ENCODE measurements around the gene MEIOB. TPM values are rescaled to one million over a fixed set of nuclear protein-coding genes. Genes with fewer than 3 reads are reported as not detected.
"Not testable (repeated sequence)": the region's sequence is repeated elsewhere in the genome, so short reads cannot be mapped to it uniquely, and the experiment has no call there.

The MEIOB gene
- total and polyA plus RNA-seq, 8 donors = 0.26 to 0.44 TPM; not detected in 6

- FAIRE-seq = no peak
- ATAC-seq = no peak
- peaks cover 0 to 22% (median 16%) of the 10 kb centered on the region in 3 donors for H3K36me3 ChIP-seq
Measured at GRCh38 chr16:1809281-1809801, 62.6 kb downstream of the MEIOB start.

DNA sequence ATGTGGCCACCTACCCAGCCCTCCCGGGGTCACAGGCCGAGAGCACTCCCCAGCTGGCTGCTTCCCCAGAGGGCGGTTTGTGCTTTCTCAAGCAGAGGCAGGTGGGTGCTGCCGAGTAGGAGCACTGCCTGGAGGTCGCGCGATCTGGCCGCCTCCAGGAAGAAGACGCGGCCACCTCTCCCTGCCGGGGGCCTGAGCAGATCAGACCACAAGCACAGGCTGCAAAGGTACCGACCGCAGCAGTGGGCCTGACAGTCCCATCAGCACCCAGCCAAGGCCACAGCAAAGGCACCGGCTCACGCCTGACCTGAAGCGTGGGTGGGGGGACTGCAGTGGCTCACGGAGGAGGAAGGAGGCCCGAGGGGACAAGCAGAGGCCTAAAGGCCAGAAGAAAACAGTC is 63.3 kb downstream of the MEIOB start:
- FAIRE-seq (no peak), ATAC-seq (no peak), DNase-seq (peak in 1 of 6 donors; percentile 55)
- TF ChIP-seq, protein P1, sequence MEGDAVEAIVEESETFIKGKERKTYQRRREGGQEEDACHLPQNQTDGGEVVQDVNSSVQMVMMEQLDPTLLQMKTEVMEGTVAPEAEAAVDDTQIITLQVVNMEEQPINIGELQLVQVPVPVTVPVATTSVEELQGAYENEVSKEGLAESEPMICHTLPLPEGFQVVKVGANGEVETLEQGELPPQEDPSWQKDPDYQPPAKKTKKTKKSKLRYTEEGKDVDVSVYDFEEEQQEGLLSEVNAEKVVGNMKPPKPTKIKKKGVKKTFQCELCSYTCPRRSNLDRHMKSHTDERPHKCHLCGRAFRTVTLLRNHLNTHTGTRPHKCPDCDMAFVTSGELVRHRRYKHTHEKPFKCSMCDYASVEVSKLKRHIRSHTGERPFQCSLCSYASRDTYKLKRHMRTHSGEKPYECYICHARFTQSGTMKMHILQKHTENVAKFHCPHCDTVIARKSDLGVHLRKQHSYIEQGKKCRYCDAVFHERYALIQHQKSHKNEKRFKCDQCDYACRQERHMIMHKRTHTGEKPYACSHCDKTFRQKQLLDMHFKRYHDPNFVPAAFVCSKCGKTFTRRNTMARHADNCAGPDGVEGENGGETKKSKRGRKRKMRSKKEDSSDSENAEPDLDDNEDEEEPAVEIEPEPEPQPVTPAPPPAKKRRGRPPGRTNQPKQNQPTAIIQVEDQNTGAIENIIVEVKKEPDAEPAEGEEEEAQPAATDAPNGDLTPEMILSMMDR (IDR thresholded peaks at IDR 0.05) = no peak
- Histone ChIP-seq H3K4me1 (no peaks in the 10 kb centered on the region), H3K9me3 (no peaks in the 10 kb centered on the region), H3K4me3 (no peak overlapping the region), H3K27me3 (no peaks in the 10 kb centered on the region), H3K36me3 (peaks cover 0 to 22% (median 16%) of the 10 kb centered on the region in 3 donors), H3K27ac (no peak overlapping the region)
- intact Hi-C loops (cut with DNase I) = no loop called here
- WGBS, 2 donors = 78 to 86% methylated on average over 18 of the region's 18 CpGs

More at GRCh38 chr16:1809281-1809801, 62.6 kb downstream of the MEIOB start:
- Histone ChIP-seq H3K27me3 (no peaks in the 10 kb centered on the region), H3K27ac (no peak overlapping the region), H3K4me1 (no peaks in the 10 kb centered on the region), H3K9me3 (no peaks in the 10 kb centered on the region), H3K4me3 (no peak overlapping the region)
- TF ChIP-seq, protein P1 (IDR thresholded peaks at IDR 0.05) = no peak
- peak in 1 of 6 donors; percentile 60 for DNase-seq
- intact Hi-C loops (cut with DNase I) = no loop called here
- 81 to 83% methylated on average over 25 to 28 of the region's 28 CpGs for WGBS, 2 donors

GRCh38 chr16:1807626-1808025 is 64.3 kb downstream of the MEIOB start:
- no peaks in the 10 kb centered on the region for H3K9me3 ChIP-seq
- H3K27me3 ChIP-seq = no peaks in the 10 kb centered on the region
- WGBS, 2 donors = 86 to 89% methylated on average over 10 of the region's 10 CpGs
- H3K4me1 ChIP-seq = no peaks in the 10 kb centered on the region
- peak in 1 of 6 donors; percentile 40 for DNase-seq
- H3K36me3 ChIP-seq = peaks cover 0 to 22% (median 13%) of the 10 kb centered on the region in 3 donors
- no peak overlapping the region for H3K4me3 ChIP-seq
- intact Hi-C loops (cut with DNase I) = no loop called here
- H3K27ac ChIP-seq = no peak overlapping the region
- no peak for FAIRE-seq
- TF ChIP-seq, protein P1 (IDR thresholded peaks at IDR 0.05) = no peak
- no peak for ATAC-seq

- intact Hi-C loops (cut with DNase I) = no loop called here
- Histone ChIP-seq H3K27me3 (no peaks in the 10 kb centered on the region), H3K27ac (no peak overlapping the region), H3K9me3 (no peaks in the 10 kb centered on the region), H3K36me3 (no peaks in the 10 kb centered on the region), H3K4me1 (no peaks in the 10 kb centered on the region), H3K4me3 (no peak overlapping the region)
- FAIRE-seq (no peak), ATAC-seq (no peak), DNase-seq (no peak)
- TF ChIP-seq, protein P1 (IDR thresholded peaks at IDR 0.05) = no peak
- 81 to 83% methylated on average over 10 of the region's 10 CpGs for WGBS, 2 donors
Measured at GRCh38 chr16:1800701-1801100, 71.3 kb downstream of the MEIOB start.

- H3K27me3 ChIP-seq; DNase-seq; H3K4me1 ChIP-seq; H3K27ac ChIP-seq; ATAC-seq; FAIRE-seq; H3K36me3 ChIP-seq; H3K9me3 ChIP-seq; intact Hi-C loops (cut with DNase I); H3K4me3 ChIP-seq: not testable (repeated sequence)
- 73 to 85% methylated on average over 5 of the region's 5 CpGs for WGBS, 2 donors
Measured at GRCh38 chr16:1799263-1799662, 72.7 kb downstream of the MEIOB start.

All from pancreas (tissue), 10 donors.